H54 (cell line): ENCODE results near the gene CECR2.

Experiments used
- DNase-seq: peaks from one replicate; pipeline ENCODE4 v3.0.0; 2011; ENCODE audit warnings: low spot score, mixed read lengths; ENCODE audit not compliant: insufficient read length
- FAIRE-seq: peaks from 3 replicates; lab custom pipeline; 2011; peaks lifted over from hg19 to GRCh38; lab: Jason Lieb, UNC
- POLR2A ChIP-seq: IDR thresholded peaks from 2 replicates; pipeline ENCODE4 v1.6.1; 2011; ENCODE audit warnings: low read depth, mild to moderate bottlenecking, low read length

Gene CECR2

DNA sequence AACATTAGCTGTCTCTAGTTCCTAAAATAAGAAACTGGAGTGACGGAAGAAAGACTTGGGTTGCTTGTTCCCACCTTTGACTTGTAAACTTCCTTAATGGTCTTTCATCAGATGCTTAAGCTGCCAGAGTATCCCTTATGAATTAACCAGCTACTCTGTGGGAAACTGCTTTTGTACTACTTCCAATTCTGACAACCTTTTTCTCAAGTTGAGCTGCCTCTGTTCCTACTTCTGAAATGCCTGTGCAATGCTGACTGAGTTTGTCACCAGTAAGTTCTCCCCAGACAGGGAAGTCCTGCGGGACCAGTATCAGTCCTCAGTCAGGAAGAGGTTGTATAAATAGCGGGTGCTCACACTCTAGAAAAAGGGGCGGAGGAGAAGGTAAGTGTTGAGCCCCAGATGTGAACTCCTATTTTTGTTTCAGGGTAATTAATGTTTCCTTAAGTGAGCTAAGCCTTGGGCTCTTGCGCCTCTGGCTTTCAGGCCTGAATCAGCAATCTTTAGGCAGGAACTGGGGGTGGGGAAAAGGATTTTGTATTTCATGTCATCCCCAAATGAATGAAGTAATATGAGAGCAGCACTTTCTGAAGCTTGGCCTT, 67.2 kb downstream of the CECR2 start:
- DNase-seq (no peak), FAIRE-seq (no peak)
- TF ChIP-seq POLR2A: no peak

GRCh38 chr22:17436981-17437412, 67.7 kb downstream of the CECR2 start:
- TF ChIP-seq POLR2A: no peak
- DNase-seq (no peak), FAIRE-seq (no peak)

- FAIRE-seq (no peak), DNase-seq (no peak)
- no peak for TF ChIP-seq POLR2A
Observed at GRCh38 chr22:17438026-17438425, 68.8 kb downstream of the CECR2 start.

DNA sequence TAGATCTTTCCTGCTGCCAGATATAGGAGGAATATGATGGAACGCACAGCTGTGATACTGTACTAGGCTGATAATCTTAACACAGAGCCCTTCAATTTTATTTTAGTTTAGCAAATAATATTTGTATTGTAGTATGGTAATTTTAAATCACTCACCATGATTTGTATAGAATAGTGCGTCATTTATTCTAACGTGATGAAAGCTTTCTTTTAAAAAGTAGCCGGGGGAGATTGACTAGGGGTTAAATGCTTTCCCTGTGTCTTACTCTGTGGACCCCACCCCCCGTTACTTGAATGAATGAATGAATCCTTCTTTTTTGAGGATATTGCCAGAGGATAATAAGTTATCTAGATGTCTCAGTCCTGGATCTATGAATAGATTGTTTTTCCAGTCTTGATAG, 72.1 kb downstream of the CECR2 start:
- no peak for TF ChIP-seq POLR2A
- DNase-seq (no peak), FAIRE-seq (no peak)

- no peak for DNase-seq
- TF ChIP-seq POLR2A: no peak
- FAIRE-seq: no peak
Observed at GRCh38 chr22:17443405-17444203, 74.3 kb downstream of the CECR2 start.

GRCh38 chr22:17444204-17444504, 74.9 kb downstream of the CECR2 start:
- DNase-seq (no peak), FAIRE-seq (no peak)
- no peak for TF ChIP-seq POLR2A

DNA sequence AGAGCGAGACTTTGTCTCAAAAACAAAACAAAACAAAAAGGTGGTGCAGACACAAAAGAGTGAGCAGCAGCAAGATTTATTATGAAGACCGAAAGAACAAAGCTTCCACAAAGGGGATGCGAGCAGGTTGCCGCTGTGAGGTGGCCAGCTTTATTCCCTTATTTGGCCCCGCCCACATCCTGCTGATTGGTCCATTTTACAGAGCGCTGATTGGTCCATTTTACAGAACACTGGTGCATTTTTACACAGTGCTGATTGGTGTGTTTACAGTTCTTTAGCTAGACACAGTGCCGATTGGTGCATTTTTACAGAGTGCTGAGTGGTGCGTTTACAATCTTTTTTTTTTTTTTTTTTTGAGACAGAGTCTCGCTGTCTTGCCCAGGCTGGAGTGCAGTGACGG, 77.4 kb downstream of the CECR2 start:
- FAIRE-seq (no peak), DNase-seq (no peak)
- no peak for TF ChIP-seq POLR2A

GRCh38 chr22:17451316-17451715, 82.1 kb downstream of the CECR2 start:
- FAIRE-seq (no peak), DNase-seq (no peak)
- TF ChIP-seq POLR2A: no peak

DNA sequence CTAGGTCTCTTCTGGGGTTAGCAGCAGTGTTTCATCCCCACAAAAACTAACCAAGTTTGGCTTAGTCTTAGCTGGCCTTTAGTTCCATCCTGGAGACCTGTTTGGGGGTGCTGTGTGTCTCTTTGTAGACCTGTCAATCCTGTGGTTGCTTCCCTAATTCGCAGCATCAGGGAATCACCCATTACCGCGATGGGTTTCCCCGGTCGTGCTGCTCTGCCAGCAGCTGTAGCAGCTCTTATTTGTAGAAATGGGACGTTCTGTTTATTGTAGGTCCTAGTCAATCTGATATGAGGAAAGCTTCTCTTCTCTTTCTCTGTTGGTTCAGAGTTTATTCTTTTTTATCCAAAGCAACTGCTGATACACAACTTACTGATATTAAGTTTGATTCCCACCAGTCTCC, 91.6 kb downstream of the CECR2 start:
- FAIRE-seq (no peak), DNase-seq (no peak)
- no peak for TF ChIP-seq POLR2A

DNA sequence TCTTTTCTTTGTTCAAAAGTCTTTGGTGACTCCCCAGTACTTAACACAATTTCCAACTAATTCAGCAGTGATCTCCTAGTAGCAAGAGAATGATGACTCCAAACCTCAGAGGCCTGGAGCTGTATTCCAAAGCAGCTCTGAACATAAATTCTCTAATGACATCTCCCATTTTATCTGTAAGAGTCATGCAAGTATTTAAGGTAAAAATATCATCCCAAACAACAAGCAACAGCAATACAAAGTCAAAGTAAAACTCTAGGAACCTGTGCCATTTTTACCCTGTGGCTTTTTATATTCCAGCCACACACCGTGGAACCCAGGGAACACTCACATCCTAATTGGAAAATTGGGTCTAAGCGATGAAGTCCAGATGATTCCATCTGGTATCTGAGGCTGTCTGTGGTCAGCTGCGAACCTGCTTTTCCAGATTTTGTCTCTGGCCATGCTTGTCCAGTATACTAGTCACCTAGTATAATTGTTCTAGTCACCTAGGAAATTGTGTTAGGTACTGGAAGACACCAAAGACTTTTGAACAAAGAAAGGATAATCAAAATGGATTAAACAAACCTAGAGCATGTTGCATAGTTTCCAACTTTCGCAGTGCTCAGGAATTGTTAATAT, 101.7 kb downstream of the CECR2 start:
- no peak for FAIRE-seq

GRCh38 chr22:17471886-17472535, 102.8 kb downstream of the CECR2 start:
- no peak for FAIRE-seq
- DNase-seq: no peak

More for the DNA sequence above, 101.7 kb downstream of the CECR2 start:
- no peak for TF ChIP-seq POLR2A
- no peak for DNase-seq

GRCh38 chr22:17472932-17473331, 103.7 kb downstream of the CECR2 start:
- FAIRE-seq (no peak), DNase-seq (no peak)
- no peak for TF ChIP-seq POLR2A

More at GRCh38 chr22:17471886-17472535, 102.8 kb downstream of the CECR2 start:
- TF ChIP-seq POLR2A: no peak

DNA sequence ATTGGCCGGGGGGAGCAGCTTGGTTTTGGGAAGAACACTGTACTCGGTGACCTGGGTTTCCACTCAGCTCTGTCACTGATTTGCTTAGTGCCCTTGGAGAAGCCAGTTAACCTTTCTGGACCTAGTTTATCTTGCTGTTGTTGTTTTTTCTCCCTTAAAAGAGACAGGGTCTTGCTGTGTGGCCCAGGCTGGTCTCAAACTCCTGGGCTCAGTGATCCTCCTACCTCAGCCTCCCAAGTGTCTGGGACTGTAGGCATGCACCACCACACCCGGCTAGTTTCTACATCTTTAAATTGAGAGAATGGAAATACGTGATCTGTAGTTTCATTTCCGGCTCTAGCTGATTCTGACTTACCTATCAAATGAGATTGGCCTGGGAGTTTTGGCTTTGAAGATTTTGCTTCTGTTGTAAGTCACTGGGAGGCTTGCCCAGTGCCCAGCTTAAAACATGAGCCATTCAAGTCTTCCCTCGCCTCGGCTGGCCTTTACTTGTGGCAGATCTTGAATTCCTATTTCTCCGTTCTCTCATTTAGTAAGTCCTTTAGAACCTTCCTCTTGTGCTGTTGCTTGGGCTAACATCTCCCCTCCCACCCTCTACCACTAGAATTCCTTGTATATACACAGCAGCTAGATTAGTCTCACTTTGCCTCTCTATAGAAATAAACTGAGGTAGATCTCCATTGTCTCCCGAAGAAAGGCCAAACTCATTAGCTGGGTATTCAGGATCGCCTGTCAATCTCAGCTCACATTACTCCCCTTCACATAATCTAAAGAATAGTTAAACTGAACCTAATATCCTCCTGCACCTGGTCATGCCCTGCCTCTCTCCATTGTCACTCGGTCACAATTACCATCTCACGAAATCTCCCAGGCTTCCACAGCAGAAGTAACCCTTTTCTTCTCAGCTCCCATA, 106.3 kb downstream of the CECR2 start:
- FAIRE-seq (no peak), DNase-seq (no peak)
- no peak for TF ChIP-seq POLR2A
